ENCODE measurements around the gene ANXA3.

ANXA3 gene

GRCh38 chr4:78611215-78611558 lies 59.6 kb downstream of the ANXA3 start:
- Histone ChIP-seq H3K4me3 (ENCODE audit: low read depth, low read length) (no peak overlapping the region), H3K27me3 (ENCODE audit: insufficient read depth, low read length) (no peaks in the 10 kb centered on the region), H3K27ac (ENCODE audit: low read depth, low read length) (no peak overlapping the region), H3K36me3 (ENCODE audit: insufficient read depth, low read length) (no peaks in the 10 kb centered on the region), H2AFZ (ENCODE audit: low read length, unreplicated experiment) (no peak overlapping the region), H3K79me2 (ENCODE audit: control insufficient read depth, insufficient read depth, low read length, unreplicated experiment) (no peaks in the 10 kb centered on the region), H3K4me1 (ENCODE audit: control insufficient read depth, insufficient read depth, low read length, unreplicated experiment) (peaks cover 8% of the 10 kb centered on the region)

GRCh38 chr4:78612398-78613178 lies 61.0 kb downstream of the ANXA3 start:
- Histone ChIP-seq H3K4me1 (ENCODE audit: control insufficient read depth, insufficient read depth, low read length, unreplicated experiment) (peaks cover 8% of the 10 kb centered on the region), H3K27ac (ENCODE audit: low read depth, low read length) (no peak overlapping the region), H3K36me3 (ENCODE audit: insufficient read depth, low read length) (no peaks in the 10 kb centered on the region)

GRCh38 chr4:78613522-78614321 lies 62.2 kb downstream of the ANXA3 start:
- Histone ChIP-seq H2AFZ (ENCODE audit: low read length, unreplicated experiment) (no peak overlapping the region), H3K27ac (ENCODE audit: low read depth, low read length) (no peak overlapping the region), H3K4me3 (ENCODE audit: low read depth, low read length) (no peak overlapping the region), H3K79me2 (ENCODE audit: control insufficient read depth, insufficient read depth, low read length, unreplicated experiment) (no peaks in the 10 kb centered on the region), H3K27me3 (ENCODE audit: insufficient read depth, low read length) (no peaks in the 10 kb centered on the region), H3K4me1 (ENCODE audit: control insufficient read depth, insufficient read depth, low read length, unreplicated experiment) (peaks cover 8% of the 10 kb centered on the region), H3K36me3 (ENCODE audit: insufficient read depth, low read length) (no peaks in the 10 kb centered on the region)

More at GRCh38 chr4:78612398-78613178, 61.0 kb downstream of the ANXA3 start:
- H3K27me3 ChIP-seq (ENCODE audit: insufficient read depth, low read length): no peaks in the 10 kb centered on the region
- H3K4me3 ChIP-seq (ENCODE audit: low read depth, low read length): no peak overlapping the region
- no peaks in the 10 kb centered on the region for H3K79me2 ChIP-seq (ENCODE audit: control insufficient read depth, insufficient read depth, low read length, unreplicated experiment)
- no peak overlapping the region for H2AFZ ChIP-seq (ENCODE audit: low read length, unreplicated experiment)

GRCh38 chr4:78616046-78616498 lies 64.5 kb downstream of the ANXA3 start:
- H3K27ac ChIP-seq (ENCODE audit: low read depth, low read length): no peak overlapping the region
- no peaks in the 10 kb centered on the region for H3K4me1 ChIP-seq (ENCODE audit: control insufficient read depth, insufficient read depth, low read length, unreplicated experiment)
- no peaks in the 10 kb centered on the region for H3K36me3 ChIP-seq (ENCODE audit: insufficient read depth, low read length)
- H2AFZ ChIP-seq (ENCODE audit: low read length, unreplicated experiment): no peak overlapping the region
- no peak overlapping the region for H3K4me3 ChIP-seq (ENCODE audit: low read depth, low read length)
- H3K27me3 ChIP-seq (ENCODE audit: insufficient read depth, low read length): no peaks in the 10 kb centered on the region
- no peaks in the 10 kb centered on the region for H3K79me2 ChIP-seq (ENCODE audit: control insufficient read depth, insufficient read depth, low read length, unreplicated experiment)

GRCh38 chr4:78618436-78618835 lies 66.9 kb downstream of the ANXA3 start:
- no peak overlapping the region for H3K27ac ChIP-seq (ENCODE audit: low read depth, low read length)
- H3K79me2 ChIP-seq (ENCODE audit: control insufficient read depth, insufficient read depth, low read length, unreplicated experiment): no peaks in the 10 kb centered on the region
- H3K4me3 ChIP-seq (ENCODE audit: low read depth, low read length): no peak overlapping the region
- H3K4me1 ChIP-seq (ENCODE audit: control insufficient read depth, insufficient read depth, low read length, unreplicated experiment): peaks cover 11% of the 10 kb centered on the region
- H3K36me3 ChIP-seq (ENCODE audit: insufficient read depth, low read length): no peaks in the 10 kb centered on the region
- H2AFZ ChIP-seq (ENCODE audit: low read length, unreplicated experiment): no peak overlapping the region
- no peaks in the 10 kb centered on the region for H3K27me3 ChIP-seq (ENCODE audit: insufficient read depth, low read length)

GRCh38 chr4:78621395-78621794 lies 69.8 kb downstream of the ANXA3 start:
- Histone ChIP-seq H3K79me2 (ENCODE audit: control insufficient read depth, insufficient read depth, low read length, unreplicated experiment) (no peaks in the 10 kb centered on the region), H3K4me1 (ENCODE audit: control insufficient read depth, insufficient read depth, low read length, unreplicated experiment) (peaks cover 11% of the 10 kb centered on the region), H3K27me3 (ENCODE audit: insufficient read depth, low read length) (no peaks in the 10 kb centered on the region), H3K27ac (ENCODE audit: low read depth, low read length) (no peak overlapping the region), H2AFZ (ENCODE audit: low read length, unreplicated experiment) (no peak overlapping the region), H3K4me3 (ENCODE audit: low read depth, low read length) (no peak overlapping the region), H3K36me3 (ENCODE audit: insufficient read depth, low read length) (no peaks in the 10 kb centered on the region)

GRCh38 chr4:78622253-78622979 lies 70.8 kb downstream of the ANXA3 start:
- Histone ChIP-seq H3K79me2 (ENCODE audit: control insufficient read depth, insufficient read depth, low read length, unreplicated experiment) (no peaks in the 10 kb centered on the region), H3K4me3 (ENCODE audit: low read depth, low read length) (no peak overlapping the region), H3K4me1 (ENCODE audit: control insufficient read depth, insufficient read depth, low read length, unreplicated experiment) (peaks cover 11% of the 10 kb centered on the region), H3K36me3 (ENCODE audit: insufficient read depth, low read length) (no peaks in the 10 kb centered on the region), H3K27ac (ENCODE audit: low read depth, low read length) (no peak overlapping the region), H3K27me3 (ENCODE audit: insufficient read depth, low read length) (no peaks in the 10 kb centered on the region), H2AFZ (ENCODE audit: low read length, unreplicated experiment) (peak overlapping the region; percentile 21)

GRCh38 chr4:78624048-78624447 lies 72.5 kb downstream of the ANXA3 start:
- Histone ChIP-seq H3K79me2 (ENCODE audit: control insufficient read depth, insufficient read depth, low read length, unreplicated experiment) (no peaks in the 10 kb centered on the region), H3K27ac (ENCODE audit: low read depth, low read length) (no peak overlapping the region), H3K4me1 (ENCODE audit: control insufficient read depth, insufficient read depth, low read length, unreplicated experiment) (peaks cover 11% of the 10 kb centered on the region), H2AFZ (ENCODE audit: low read length, unreplicated experiment) (no peak overlapping the region), H3K4me3 (ENCODE audit: low read depth, low read length) (no peak overlapping the region), H3K27me3 (ENCODE audit: insufficient read depth, low read length) (no peaks in the 10 kb centered on the region), H3K36me3 (ENCODE audit: insufficient read depth, low read length) (no peaks in the 10 kb centered on the region)

- H2AFZ ChIP-seq (ENCODE audit: low read length, unreplicated experiment): no peak overlapping the region
- H3K27ac ChIP-seq (ENCODE audit: low read depth, low read length): no peak overlapping the region
- H3K4me1 ChIP-seq (ENCODE audit: control insufficient read depth, insufficient read depth, low read length, unreplicated experiment): peaks cover 11% of the 10 kb centered on the region
- no peaks in the 10 kb centered on the region for H3K36me3 ChIP-seq (ENCODE audit: insufficient read depth, low read length)
- no peaks in the 10 kb centered on the region for H3K27me3 ChIP-seq (ENCODE audit: insufficient read depth, low read length)
- no peak overlapping the region for H3K4me3 ChIP-seq (ENCODE audit: low read depth, low read length)
- H3K79me2 ChIP-seq (ENCODE audit: control insufficient read depth, insufficient read depth, low read length, unreplicated experiment): no peaks in the 10 kb centered on the region
Measured at GRCh38 chr4:78625073-78625472, 73.5 kb downstream of the ANXA3 start.

GRCh38 chr4:78627046-78627965 lies 75.7 kb downstream of the ANXA3 start:
- Histone ChIP-seq H3K27me3 (ENCODE audit: insufficient read depth, low read length) (no peaks in the 10 kb centered on the region), H3K79me2 (ENCODE audit: control insufficient read depth, insufficient read depth, low read length, unreplicated experiment) (no peaks in the 10 kb centered on the region), H3K27ac (ENCODE audit: low read depth, low read length) (no peak overlapping the region), H3K4me1 (ENCODE audit: control insufficient read depth, insufficient read depth, low read length, unreplicated experiment) (peaks cover 5% of the 10 kb centered on the region), H2AFZ (ENCODE audit: low read length, unreplicated experiment) (peak overlapping the region; percentile 51), H3K36me3 (ENCODE audit: insufficient read depth, low read length) (no peaks in the 10 kb centered on the region), H3K4me3 (ENCODE audit: low read depth, low read length) (peak overlapping the region; percentile 29; the same call in 1 of the 2 replicates)

Data from ACC112 (cell line).